HL-60/S4 treated with retinoic acid at 250 ng/mL for 4 days and 3 days (cell line): ENCODE results near the gene FBXL17.

Experiments used
- in situ Hi-C: fragments of 300-500 bp; cut with MboI; formaldehyde crosslinking; loops from 2 replicates; pipeline ENCODE4 v1.7.0; 2022; ENCODE audit warnings: low sequenced_read_pairs

Gene FBXL17

DNA sequence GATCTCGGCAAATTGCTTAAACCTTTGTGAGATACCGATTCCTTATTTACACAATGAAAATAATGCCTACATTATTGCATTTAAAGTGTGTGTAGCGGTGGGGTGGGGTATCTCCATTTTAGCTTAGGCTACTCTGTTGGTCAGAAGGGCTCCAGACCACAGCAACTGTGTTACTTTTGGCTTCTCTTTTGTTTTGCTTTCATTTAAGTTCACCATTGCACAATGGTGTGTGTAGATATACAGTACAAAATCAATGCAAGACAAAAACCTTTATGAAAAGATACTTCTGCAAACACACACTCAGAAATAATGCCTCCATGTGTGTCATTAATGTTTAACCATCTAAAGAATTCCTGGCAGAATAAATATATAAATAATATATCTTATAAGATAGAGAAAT, 279.4 kb downstream of the FBXL17 start:
- in situ Hi-C loops, result no loop called here

DNA sequence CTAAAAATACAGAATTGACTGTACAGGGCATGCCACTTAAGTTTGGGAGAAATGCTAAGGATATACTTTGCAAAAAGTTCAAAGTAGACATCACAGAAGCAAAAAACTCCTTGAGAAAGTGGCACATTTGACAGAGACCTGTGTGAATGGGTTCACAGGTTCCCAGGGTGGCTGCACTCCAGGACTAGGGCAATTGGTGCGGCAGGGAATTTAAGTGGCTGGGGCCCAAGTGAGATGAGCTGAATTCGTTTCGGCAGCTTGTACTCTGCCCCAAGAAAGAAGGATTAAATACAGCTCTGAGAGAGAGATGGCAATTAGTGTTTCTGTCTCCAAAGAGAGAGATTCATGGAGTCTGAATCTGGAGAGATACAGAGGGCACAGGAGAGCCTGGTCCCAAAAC, 280.1 kb downstream of the FBXL17 start:
- in situ Hi-C loops, result no loop called here

DNA sequence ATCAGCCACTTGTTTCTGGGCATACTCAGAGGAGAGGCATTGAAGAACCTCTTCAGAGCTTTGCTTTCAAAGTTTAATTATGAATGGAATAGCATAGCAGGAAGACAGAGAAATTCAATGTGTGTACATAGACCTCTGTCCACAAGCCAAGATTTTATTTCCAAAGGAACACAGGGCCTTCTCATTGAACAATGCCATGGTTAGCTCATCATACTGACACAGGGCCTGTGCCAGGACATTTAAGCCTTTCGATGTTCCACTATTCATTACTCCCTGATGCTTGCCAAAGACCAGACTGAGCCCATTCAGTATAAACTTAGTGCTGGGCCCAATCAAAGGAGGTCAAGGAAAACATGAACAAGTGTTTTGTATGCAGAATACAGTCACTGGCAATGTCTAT, 280.8 kb downstream of the FBXL17 start:
- in situ Hi-C loops, result no loop called here

DNA sequence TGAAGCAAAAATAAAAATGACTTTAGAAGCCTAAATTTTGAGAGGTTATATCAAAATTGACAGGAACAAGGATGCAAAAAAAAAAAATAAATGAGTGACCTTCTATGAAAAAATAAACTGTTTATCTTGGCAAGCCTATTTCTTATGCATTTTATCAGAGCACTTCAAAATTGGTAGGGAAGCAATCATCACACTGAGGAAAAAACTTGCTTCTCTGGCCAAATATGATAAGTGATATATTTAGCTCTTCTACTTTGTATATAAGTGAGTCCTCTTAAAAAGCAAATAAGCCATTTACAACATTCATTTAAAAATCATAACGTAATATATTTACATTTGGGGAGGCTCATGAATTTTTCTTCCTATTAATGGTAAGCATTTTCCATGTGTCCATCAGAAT, 287.1 kb downstream of the FBXL17 start:
- in situ Hi-C loops, result no loop called here

DNA sequence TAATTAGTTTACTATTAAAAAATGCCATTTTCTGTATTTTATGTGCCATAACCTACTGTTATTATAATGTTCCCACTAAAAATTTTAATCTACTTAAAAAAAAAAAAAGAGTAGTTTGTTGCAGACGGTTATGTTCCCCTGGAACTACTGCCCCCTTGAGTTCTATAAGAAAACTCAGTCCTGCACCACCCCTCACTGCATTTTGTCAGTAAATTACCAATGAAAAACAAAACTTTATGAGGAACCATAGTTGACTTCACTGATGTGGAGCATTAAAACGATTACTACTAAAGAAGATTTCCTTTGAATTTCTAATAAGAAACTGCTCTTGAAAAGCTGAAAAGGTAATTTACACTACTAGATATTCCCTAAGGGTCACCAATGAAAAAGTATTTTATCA, 288.7 kb downstream of the FBXL17 start:
- in situ Hi-C loops, result no loop called here

- in situ Hi-C loops, result no loop called here
Measured at GRCh38 chr5:108090946-108091345, 291.0 kb downstream of the FBXL17 start.

DNA sequence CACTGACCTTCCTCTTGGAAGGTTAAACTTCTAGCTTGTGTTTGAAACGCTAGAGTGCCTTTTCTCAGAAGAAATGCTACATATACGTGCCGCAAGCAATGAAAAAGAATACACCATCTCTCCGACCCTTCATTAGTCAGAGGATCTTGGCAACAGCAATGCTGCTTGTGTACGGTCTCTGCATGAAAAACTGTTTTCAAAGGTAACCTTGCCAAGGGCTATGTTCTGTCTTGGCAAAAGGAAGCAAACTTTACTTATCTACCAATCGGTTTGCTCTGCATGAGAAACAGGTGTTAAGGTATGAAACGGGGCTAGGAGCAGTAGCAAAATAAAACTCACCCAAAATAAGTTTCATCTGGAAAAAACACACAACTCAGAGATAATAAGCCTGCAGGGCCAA, 297.8 kb downstream of the FBXL17 start:
- in situ Hi-C loops, result no loop called here

DNA sequence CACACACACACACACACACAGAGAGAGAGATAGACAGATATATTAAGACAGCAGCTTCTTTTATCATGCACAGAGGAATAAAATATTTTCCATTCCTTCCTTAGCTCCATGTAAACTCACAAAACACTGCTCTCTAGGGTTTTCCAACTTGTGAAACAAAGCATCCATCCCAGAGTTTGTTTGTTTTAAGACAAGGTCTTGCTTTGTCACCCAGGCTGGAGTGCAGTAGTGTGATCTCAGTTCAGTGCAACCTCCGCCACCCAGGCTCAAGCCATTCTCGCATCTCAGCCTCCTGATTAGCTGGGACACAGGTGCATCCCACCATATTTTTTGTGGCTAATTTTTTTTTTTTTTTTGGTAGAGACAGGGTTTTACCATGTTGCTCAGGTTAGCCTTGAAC, 298.7 kb downstream of the FBXL17 start:
- in situ Hi-C loops, result no loop called here

DNA sequence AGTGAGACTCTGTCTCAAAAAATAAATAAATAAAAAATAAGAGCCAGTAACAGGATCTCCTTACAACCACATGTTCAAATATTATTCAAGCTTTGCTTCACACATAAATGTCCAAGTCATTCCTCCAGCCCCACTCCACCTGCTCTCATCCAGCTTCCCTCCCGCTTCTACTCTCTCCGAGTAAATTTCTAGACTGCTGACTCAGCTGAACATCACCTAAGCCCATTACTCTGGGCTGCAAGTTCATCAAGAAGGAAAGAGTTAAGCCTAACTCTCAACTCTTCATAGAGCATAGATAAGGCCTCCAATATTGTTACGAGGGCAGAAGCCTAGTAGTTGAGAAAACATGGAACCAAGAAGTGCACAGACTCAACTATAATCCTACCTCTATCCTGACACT, 300.2 kb downstream of the FBXL17 start:
- in situ Hi-C loops, result no loop called here

DNA sequence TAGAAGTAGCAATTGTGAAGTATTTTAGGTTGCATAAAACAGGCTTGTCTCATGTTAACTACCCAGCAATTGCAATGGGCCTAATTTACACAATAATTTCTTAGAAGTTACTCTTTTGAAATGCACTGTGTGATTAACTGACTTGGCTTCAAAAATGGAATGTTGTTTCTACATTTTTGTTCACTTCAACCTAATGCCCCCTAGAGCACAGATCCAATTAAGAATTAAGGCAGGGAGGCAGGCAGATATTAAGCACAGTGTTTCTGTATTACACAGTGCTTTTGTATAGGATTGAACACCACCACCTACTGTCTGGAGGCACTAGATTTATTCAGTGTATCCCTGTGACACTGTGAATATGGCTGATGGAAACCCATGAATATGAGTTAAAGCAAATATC, 302.1 kb downstream of the FBXL17 start:
- in situ Hi-C loops, result no loop called here

- in situ Hi-C loops, result no loop called here
Measured at GRCh38 chr5:108078882-108079281, 303.0 kb downstream of the FBXL17 start.

DNA sequence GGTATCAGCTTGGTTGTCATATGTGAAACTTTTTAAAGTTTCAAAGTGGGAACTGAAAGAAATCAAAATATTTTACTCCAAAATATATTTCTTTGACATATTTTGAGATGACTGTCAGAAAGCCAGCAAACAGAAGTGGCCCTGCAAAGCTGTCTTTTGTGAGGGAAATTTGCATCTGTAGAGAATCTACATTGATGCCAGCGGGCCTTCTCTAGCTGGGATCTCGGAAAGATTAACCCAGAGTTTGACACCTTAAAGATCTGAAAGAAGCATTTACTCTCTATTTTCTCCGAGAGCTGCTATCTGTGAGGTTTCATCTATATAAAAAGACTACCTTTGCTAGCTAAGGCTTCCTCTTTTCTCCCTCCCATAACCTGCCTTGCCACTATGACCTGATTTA, 303.6 kb downstream of the FBXL17 start:
- in situ Hi-C loops, result no loop called here

DNA sequence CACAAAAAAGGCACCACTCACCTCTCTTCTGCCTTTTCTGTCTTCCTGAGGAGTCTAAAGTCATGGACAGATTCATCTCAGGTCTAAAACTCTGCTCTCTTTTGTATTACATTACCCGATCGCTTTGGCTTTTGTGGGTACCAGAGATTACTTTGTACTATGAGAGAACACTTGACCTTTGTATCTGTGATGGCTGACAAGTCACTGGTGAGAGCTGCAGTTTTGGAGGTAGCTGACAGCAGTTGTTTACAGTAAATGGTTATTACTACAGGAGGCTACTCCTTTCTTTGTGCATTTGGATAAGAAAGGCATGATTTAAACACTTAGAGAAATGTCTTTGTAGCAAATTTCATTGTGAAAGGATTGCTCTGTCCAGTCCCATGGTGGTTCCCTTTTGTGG, 307.3 kb downstream of the FBXL17 start:
- in situ Hi-C loops, result no loop called here

- in situ Hi-C loops, result no loop called here
Measured at GRCh38 chr5:108064302-108064701, 317.6 kb downstream of the FBXL17 start.

- in situ Hi-C loops, result no loop called here
Measured at GRCh38 chr5:108061941-108062340, 320.0 kb downstream of the FBXL17 start.

- in situ Hi-C loops, result no loop called here
Measured at GRCh38 chr5:108060340-108060739, 321.6 kb downstream of the FBXL17 start.

- in situ Hi-C loops, result no loop called here
Measured at GRCh38 chr5:108059334-108059733, 322.6 kb downstream of the FBXL17 start.

- in situ Hi-C loops, result no loop called here
Measured at GRCh38 chr5:108054349-108054748, 327.5 kb downstream of the FBXL17 start.

- in situ Hi-C loops, result no loop called here
Measured at GRCh38 chr5:108046955-108047670, 334.8 kb downstream of the FBXL17 start.

DNA sequence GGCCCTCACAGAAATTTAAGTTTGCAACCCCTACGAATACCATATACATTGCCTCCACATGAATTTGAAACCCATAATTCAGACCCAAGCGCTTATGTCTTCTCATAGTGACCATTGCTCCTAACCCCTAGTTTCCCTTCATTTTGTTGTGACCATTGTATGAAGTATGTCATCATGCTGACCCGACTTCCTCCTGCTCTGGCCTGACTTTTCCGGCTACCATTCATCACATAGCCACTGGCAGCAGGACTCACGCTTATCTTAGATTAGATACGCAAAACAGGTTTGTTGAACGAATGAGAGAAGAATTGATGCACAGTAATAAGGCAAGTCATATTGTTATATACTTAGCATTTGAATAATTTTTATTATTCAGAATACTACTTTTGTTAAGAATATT, 345.4 kb downstream of the FBXL17 start:
- in situ Hi-C loops, result no loop called here

- in situ Hi-C loops, result no loop called here
Measured at GRCh38 chr5:108028883-108029282, 353.0 kb downstream of the FBXL17 start.

DNA sequence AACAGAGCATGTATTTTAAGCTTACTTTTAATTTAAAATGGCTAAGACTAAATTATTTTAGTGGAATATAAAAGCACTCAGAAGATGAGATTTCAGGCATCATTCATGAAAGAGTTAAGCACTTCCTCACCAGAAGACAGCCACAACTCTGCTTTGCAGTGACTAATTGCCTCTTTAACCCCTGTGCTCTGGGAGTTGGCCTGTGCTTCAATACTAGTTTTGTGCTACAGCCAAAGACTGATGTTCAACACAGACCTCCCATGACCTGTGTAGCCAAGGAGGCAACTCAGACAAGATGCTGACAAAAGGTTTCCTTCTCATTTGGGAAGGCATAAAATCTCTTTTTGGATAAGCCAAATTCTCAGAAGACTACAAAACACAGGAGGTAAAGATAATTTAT, 353.5 kb downstream of the FBXL17 start:
- in situ Hi-C loops, result no loop called here

DNA sequence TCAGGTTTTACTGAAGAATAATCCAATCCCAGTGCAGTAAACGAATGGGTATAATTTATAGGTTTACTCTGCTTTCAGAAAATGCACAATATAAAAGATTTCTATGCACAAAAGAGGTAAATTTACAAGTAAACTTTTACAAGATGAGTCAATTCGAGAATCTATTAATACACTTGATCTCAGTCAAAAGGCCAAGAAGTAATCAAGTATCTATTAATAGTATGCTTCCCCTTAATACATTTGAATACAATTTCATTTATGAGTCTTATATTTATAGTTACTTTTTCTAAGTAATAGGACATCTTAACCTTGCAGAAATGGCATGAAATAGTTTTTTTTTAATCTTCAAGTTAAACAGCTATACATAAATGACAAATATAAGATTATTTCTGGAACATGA, 355.9 kb downstream of the FBXL17 start:
- in situ Hi-C loops, result no loop called here
